Mesothelial cell of epicardium (in vitro differentiated cells): ENCODE measurements around the gene LMNA. TPM values are rescaled to one million over a fixed set of nuclear protein-coding genes. Genes with fewer than 3 reads are reported as not detected.

Source experiments
- DNase-seq, 2 experiments: peaks; one replicate each; pipeline ENCODE4 v3.0.0; 2021; ENCODE audit warnings: low spot score in 2 of 2; ENCODE audit not compliant: unreplicated experiment in 2 of 2
- H3K27ac Mint-ChIP-seq: 2 replicates; pipeline ENCODE4 v1.8.0; 2021; ENCODE audit warnings: mixed read lengths
- H3K27me3 Mint-ChIP-seq: 2 replicates; pipeline ENCODE4 v1.8.0; 2021; ENCODE audit warnings: low read depth, mixed read lengths
- H3K36me3 Mint-ChIP-seq: 2 replicates; pipeline ENCODE4 v1.8.0; 2021; ENCODE audit warnings: mixed read lengths
- H3K4me1 Mint-ChIP-seq: 2 replicates; pipeline ENCODE4 v1.8.0; 2021; ENCODE audit warnings: mixed read lengths
- H3K4me3 Mint-ChIP-seq: 2 replicates; pipeline ENCODE4 v1.8.0; 2021; ENCODE audit warnings: mild to moderate bottlenecking, moderate library complexity, mixed read lengths
- H3K9me3 Mint-ChIP-seq: 2 replicates; pipeline ENCODE4 v1.8.0; 2021; ENCODE audit warnings: mixed read lengths
- total RNA-seq: library from RNA; stranded (reverse); gene quantifications from 3 replicates; pipeline ENCODE4 v1.2.1, GENCODE V29; 2021
- TF ChIP-seq, protein P1 (sequence below): fragments of 200-600 bp; sonication (generic); IDR thresholded peaks from one replicate; pipeline ENCODE4 v1.5.0; 2021; ENCODE audit warnings: antibody characterized with exemption; ENCODE audit not compliant: unreplicated experiment

LMNA gene
- total RNA-seq, 1 donor from 2014 or later = 96.9 TPM

DNA sequence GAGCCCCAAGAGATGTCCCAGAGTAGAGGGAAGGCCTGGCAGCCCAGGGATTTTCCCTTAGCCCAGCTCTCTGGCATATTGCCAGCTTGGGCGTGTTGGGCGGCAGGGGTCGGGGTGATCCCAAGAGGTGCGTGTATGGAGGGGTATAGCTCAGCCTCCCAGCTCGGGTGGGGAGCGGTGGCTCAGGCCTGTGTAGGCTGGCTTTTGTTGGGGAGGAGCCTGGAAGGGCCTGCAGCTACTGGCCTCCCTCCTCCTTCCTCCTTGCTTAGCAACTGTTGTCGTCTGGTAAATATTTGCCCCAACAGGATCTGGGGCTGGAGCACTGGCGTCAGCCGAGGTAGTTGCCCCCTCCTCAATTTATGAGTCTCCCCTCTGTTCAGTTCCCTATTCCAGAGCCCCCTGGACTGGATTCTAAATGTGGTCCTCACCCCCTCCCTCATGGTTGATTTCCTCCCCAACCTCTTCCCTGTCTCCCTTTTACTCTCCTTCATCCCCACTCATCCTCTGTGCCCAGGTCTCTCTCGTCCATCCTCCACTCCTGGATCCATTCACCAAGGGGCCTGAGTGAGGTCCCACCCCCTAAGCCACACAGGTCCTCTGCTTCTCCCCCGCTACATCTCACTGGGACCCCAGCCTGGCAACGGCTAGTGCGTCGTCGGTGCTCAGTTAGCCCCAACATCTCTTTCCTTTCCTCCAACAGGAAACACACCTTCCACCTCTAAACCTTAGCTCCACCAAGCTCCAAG lies 10.3 kb upstream of the LMNA start:
- peak in 1 of 2 experiments; percentile 78 for DNase-seq
- H3K4me1 Mint-ChIP-seq = peaks cover 62% of the 10 kb centered on the region
- TF ChIP-seq, protein P1, sequence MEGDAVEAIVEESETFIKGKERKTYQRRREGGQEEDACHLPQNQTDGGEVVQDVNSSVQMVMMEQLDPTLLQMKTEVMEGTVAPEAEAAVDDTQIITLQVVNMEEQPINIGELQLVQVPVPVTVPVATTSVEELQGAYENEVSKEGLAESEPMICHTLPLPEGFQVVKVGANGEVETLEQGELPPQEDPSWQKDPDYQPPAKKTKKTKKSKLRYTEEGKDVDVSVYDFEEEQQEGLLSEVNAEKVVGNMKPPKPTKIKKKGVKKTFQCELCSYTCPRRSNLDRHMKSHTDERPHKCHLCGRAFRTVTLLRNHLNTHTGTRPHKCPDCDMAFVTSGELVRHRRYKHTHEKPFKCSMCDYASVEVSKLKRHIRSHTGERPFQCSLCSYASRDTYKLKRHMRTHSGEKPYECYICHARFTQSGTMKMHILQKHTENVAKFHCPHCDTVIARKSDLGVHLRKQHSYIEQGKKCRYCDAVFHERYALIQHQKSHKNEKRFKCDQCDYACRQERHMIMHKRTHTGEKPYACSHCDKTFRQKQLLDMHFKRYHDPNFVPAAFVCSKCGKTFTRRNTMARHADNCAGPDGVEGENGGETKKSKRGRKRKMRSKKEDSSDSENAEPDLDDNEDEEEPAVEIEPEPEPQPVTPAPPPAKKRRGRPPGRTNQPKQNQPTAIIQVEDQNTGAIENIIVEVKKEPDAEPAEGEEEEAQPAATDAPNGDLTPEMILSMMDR = no peak
- no peaks in the 10 kb centered on the region for H3K9me3 Mint-ChIP-seq
- no peaks in the 10 kb centered on the region for H3K27me3 Mint-ChIP-seq
- peak overlapping the region; percentile 99 for H3K27ac Mint-ChIP-seq
- no peaks in the 10 kb centered on the region for H3K36me3 Mint-ChIP-seq
- peak overlapping the region; percentile 29 for H3K4me3 Mint-ChIP-seq

DNA sequence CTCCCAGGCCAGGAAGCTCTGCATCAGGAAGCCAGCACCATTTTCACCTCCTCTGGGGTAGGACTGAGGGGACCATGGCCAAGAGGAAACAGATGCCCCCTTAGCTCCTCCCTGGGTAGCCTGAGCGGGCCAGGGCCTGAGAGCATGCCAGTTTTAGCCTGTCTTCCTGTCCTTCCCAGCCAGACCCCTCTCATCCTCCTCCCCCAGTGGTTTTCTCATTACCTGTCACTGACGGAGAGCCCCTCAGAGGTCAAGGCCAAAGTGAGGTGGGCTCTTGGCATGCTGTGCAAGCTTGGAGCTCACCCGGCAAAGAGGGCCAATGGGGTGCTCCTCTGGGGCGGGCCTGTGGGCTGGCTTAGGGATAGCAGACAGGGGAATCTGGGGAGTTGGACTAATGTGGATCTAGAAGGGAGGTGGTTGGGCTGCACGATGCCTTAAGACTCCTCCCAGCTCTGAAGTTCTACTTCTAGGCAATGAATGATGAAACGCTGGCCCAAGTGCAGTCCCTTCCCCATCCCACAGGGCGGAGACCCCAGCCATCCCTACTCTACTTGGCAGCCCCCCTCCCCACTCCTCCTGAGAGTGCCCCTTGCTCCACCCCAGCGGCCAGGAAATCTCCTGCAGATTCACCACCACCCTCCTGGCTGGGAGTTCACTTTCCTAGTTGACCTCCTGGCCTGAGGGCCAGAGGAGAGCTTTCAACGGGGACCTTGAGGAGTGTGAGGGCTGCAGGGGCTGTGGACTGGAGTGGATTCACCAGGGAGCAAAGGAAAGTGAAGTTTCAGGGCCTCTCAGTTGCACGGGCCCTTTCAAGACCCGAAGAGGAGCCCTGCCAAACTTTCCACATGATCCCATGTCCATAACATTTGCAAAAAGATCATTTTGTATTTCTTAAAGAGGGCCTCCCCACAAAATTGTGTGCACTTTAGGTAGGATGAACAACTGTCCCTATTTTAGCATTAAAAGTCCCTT lies 9.4 kb upstream of the LMNA start:
- Mint-ChIP-seq H3K27me3 (no peaks in the 10 kb centered on the region), H3K4me1 (peaks cover 62% of the 10 kb centered on the region)
- DNase-seq = no peak

GRCh38 chr1:156106624-156107488 lies 7.7 kb upstream of the LMNA start:
- no peaks in the 10 kb centered on the region for H3K36me3 Mint-ChIP-seq
- DNase-seq = no peak
- H3K9me3 Mint-ChIP-seq = no peaks in the 10 kb centered on the region
- peaks cover 52% of the 10 kb centered on the region for H3K4me1 Mint-ChIP-seq
- peak overlapping the region; percentile 48 for H3K4me3 Mint-ChIP-seq
- no peaks in the 10 kb centered on the region for H3K27me3 Mint-ChIP-seq
- TF ChIP-seq, protein P1 = no peak
- peak overlapping the region; percentile 99 for H3K27ac Mint-ChIP-seq

More for the DNA sequence above, 9.4 kb upstream of the LMNA start:
- TF ChIP-seq, protein P1 = no peak
- no peaks in the 10 kb centered on the region for H3K36me3 Mint-ChIP-seq
- H3K27ac Mint-ChIP-seq = peak overlapping the region; percentile 99
- peak overlapping the region; percentile 61 for H3K4me3 Mint-ChIP-seq
- H3K9me3 Mint-ChIP-seq = no peaks in the 10 kb centered on the region

DNA sequence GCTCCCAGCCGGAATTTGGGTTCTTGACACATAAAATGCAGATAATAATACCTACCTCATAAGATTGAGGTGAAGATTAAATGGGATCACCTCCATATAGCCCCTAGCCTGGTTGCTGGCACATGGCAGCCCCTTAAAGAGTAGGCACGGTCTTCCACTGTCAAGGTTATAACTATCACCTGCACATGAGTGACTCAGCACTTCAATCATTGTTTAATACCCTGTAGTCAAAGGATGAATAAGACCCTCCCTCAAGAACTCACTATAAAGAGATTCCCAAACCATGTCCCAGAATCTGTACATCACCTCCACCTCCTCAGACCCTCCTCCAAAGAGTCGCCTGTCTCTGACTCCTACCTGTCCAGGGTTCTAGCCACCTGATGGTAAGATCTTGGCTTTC lies 6.5 kb upstream of the LMNA start:
- Mint-ChIP-seq H3K27ac (peak overlapping the region; percentile 99), H3K4me1 (peaks cover 46% of the 10 kb centered on the region), H3K4me3 (no peak overlapping the region), H3K36me3 (no peaks in the 10 kb centered on the region), H3K27me3 (no peaks in the 10 kb centered on the region), H3K9me3 (no peaks in the 10 kb centered on the region)
- no peak for DNase-seq
- TF ChIP-seq, protein P1 = no peak

DNA sequence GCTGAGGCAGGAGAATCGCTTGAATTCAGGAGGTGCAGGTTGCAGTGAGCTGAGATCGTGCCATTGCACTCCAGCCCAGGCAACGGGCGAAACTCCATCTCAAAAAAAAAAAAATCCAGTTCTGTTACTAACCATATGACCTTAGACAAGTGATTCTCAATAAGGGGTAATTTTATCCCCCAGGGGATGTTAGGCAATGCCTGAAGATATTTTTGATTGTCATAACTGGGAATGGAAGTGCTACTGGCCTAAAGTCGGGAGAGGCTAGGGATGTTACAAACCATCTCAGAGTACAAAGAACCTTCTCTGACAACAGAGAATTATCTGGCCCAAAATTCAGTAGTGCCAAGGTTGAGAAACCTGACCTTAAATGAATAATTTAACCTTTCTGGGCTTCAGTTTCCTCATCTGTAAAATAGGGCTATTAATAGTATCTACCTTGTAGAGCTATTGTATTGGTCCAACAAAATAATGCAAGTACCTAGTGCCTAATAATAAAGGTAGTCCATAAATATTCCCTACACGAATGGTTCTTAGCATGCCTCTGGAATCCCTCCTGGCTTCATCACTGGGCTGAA lies 5.8 kb upstream of the LMNA start:
- peak overlapping the region; percentile 99 for H3K27ac Mint-ChIP-seq
- no peaks in the 10 kb centered on the region for H3K27me3 Mint-ChIP-seq
- TF ChIP-seq, protein P1 = no peak
- DNase-seq = no peak
- no peak overlapping the region for H3K4me3 Mint-ChIP-seq
- no peaks in the 10 kb centered on the region for H3K9me3 Mint-ChIP-seq
- peaks cover 46% of the 10 kb centered on the region for H3K4me1 Mint-ChIP-seq
- no peaks in the 10 kb centered on the region for H3K36me3 Mint-ChIP-seq
